PC-3 (cell line): Measurements from ENCODE around the gene CCDC201. TPM values are rescaled to one million over a fixed set of nuclear protein-coding genes. Genes with fewer than 3 reads are reported as not detected.
"Not testable (repeated sequence)": the region's sequence is repeated elsewhere in the genome, so short reads cannot be mapped to it uniquely, and the experiment has no call there.

ENCODE experiments used
- ATAC-seq: fragments of 200-7000 bp; cut with Tn5 transposase; 2 replicates; pipeline ENCODE4 v1.9.1; 2020; ENCODE audit warnings: mild to moderate bottlenecking, moderate library complexity
- BruUV-seq: library from RNA; stranded (reverse); fragments of 400-500 nt; replicated peaks from 2 replicates; lab custom pipeline; 2021; lab: Mats Ljungman, UMichigan
- CTCF ChIA-PET: fragments of 300-600 bp; sonication (Branson Sonifier 250); formaldehyde crosslinking; loops from one replicate; lab custom pipeline; 2022; ENCODE audit warnings: antibody characterized with exemption; lab: Charles Lee
- POLR2A ChIA-PET: fragments of 300-600 bp; sonication (Branson Sonifier 250); formaldehyde crosslinking; loops from one replicate; lab custom pipeline; 2022; ENCODE audit warnings: antibody characterized with exemption; ENCODE audit not compliant: unreplicated experiment; lab: Charles Lee
- DNase-seq: peaks from one replicate; pipeline ENCODE4 v3.0.0-alpha.2; 2015
- H2AFZ ChIP-seq: fragments of 300-600 bp; sonication (generic); 2 replicates; pipeline ENCODE4 v1.6.0; 2016; ENCODE audit warnings: antibody characterized with exemption, low read length
- H3F3A ChIP-seq: fragments of 300-600 bp; sonication (generic); one replicate; pipeline ENCODE4 v1.6.0; 2017; ENCODE audit warnings: antibody characterized with exemption, low read length, control low read depth, mild to moderate bottlenecking; ENCODE audit not compliant: unreplicated experiment
- H3K27ac ChIP-seq: fragments of 300-600 bp; sonication (generic); 2 replicates; pipeline ENCODE4 v1.5.1; 2016; ENCODE audit warnings: mild to moderate bottlenecking, low read length
- H3K27me3 ChIP-seq: fragments of 300-600 bp; sonication (generic); 2 replicates; pipeline ENCODE4 v1.6.1; 2016; ENCODE audit warnings: low read length, mixed read lengths
- H3K36me3 ChIP-seq: fragments of 300-600 bp; sonication (generic); 2 replicates; pipeline ENCODE4 v1.6.1; 2016; ENCODE audit warnings: low read depth, mixed run types, low read length, mixed read lengths
- H3K4me1 ChIP-seq: fragments of 300-600 bp; sonication (generic); 2 replicates; pipeline ENCODE4 v1.5.1; 2016; ENCODE audit warnings: low read length; ENCODE audit not compliant: insufficient read depth
- H3K4me2 ChIP-seq: fragments of 300-600 bp; sonication (generic); 2 replicates; pipeline ENCODE4 v1.6.0; 2016; ENCODE audit warnings: low read length
- H3K4me3 ChIP-seq: fragments of 300-600 bp; sonication (generic); 2 replicates; pipeline ENCODE4 v1.5.1; 2016; ENCODE audit warnings: mild to moderate bottlenecking, low read length, mixed read lengths
- H3K79me2 ChIP-seq: fragments of 300-600 bp; sonication (generic); 2 replicates; pipeline ENCODE4 v1.6.1; 2017; ENCODE audit warnings: low read length, mixed read lengths
- H3K9ac ChIP-seq: fragments of 300-600 bp; sonication (generic); 2 replicates; pipeline ENCODE4 v1.6.0; 2016; ENCODE audit warnings: mild to moderate bottlenecking, low read length
- H3K9me2 ChIP-seq: fragments of 300-600 bp; sonication (generic); replicated peaks from 2 replicates; pipeline ENCODE4 v1.6.1; 2016; ENCODE audit warnings: mixed run types, low read length, mixed read lengths
- H3K9me3 ChIP-seq: fragments of 300-600 bp; sonication (generic); 2 replicates; pipeline ENCODE4 v1.6.1; 2016; ENCODE audit warnings: low read length, mixed read lengths
- H4K20me1 ChIP-seq: fragments of 300-600 bp; sonication (generic); 2 replicates; pipeline ENCODE4 v1.6.1; 2016; ENCODE audit warnings: low read length, mixed read lengths
- intact Hi-C: fragments of 100-400 bp; cut with micrococcal nuclease; formaldehyde crosslinking; loops from 2 replicates; pipeline ENCODE4 v1.9.0; 2023
- total RNA-seq: library from RNA; depleted of rRNA; stranded (reverse); fragments of >200 nt; gene quantifications from 2 replicates; pipeline ENCODE4 v1.2.3, GENCODE V29; 2014

Gene CCDC201
- total RNA-seq, 1 experiment from 2014 or later = 0.11 TPM

DNA sequence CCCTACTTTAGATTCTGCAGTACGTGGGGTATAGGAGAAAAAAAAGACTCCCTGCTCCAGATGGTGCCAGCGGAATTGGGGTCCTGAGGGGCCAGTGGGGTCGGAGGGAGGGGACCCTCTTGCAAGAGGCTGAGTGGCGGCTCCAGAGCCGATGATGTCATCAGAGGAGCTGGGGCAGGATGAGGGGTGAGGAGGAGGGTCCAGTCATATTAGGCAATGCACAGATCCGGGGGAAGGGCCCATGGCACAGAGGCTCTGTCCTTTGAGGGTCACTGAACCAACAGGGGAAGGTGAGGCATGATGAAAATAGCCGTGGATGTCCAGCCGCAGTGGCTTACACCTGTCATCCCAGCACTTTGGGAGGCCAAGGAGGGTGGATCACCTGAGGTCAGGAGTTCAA, 19.4 kb downstream of the CCDC201 start:
- H3K79me2 ChIP-seq, CTCF ChIA-PET, intact Hi-C loops, ATAC-seq, H3K4me1 ChIP-seq, H3K27me3 ChIP-seq, H3K9me2 ChIP-seq, H3K4me2 ChIP-seq, H3K9ac ChIP-seq, H3K36me3 ChIP-seq, DNase-seq, H2AFZ ChIP-seq, H3K27ac ChIP-seq, H4K20me1 ChIP-seq, POLR2A ChIA-PET, H3K9me3 ChIP-seq, BruUV-seq, H3F3A ChIP-seq, H3K4me3 ChIP-seq: not testable (repeated sequence)

DNA sequence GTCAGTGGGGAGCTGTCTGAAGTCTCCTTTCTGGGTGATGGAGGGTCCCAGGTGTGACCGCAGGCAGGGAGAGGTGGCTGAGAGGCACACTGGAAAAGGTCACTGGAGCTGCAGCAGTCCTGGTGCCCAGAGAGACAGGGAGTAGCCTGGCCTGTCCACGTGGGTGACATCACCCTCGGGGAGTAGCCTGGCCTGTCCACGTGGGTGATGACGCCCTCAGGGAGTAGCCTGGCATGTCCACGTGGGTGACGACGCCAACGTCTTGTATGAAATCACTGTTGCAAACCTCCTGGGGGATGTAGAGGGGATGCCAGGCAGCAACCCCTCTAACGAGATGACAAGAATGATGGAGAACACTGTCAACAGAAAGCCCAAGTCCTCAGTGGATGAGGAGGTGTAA, 19.9 kb downstream of the CCDC201 start:
- H3K79me2 ChIP-seq, H3K4me1 ChIP-seq, H3K9ac ChIP-seq, H2AFZ ChIP-seq, BruUV-seq, H3K9me3 ChIP-seq, intact Hi-C loops, H4K20me1 ChIP-seq, H3F3A ChIP-seq, H3K9me2 ChIP-seq, H3K36me3 ChIP-seq, ATAC-seq, CTCF ChIA-PET, H3K27ac ChIP-seq, H3K27me3 ChIP-seq, H3K4me2 ChIP-seq, H3K4me3 ChIP-seq, POLR2A ChIA-PET, DNase-seq: not testable (repeated sequence)

GRCh38 chr7:45848734-45849133, 24.1 kb downstream of the CCDC201 start:
- H3K9me3 ChIP-seq, H3F3A ChIP-seq, H3K9me2 ChIP-seq, intact Hi-C loops, H3K4me2 ChIP-seq, H3K79me2 ChIP-seq, H3K36me3 ChIP-seq, H3K9ac ChIP-seq, H3K27ac ChIP-seq, H2AFZ ChIP-seq, H4K20me1 ChIP-seq, DNase-seq, H3K4me1 ChIP-seq, POLR2A ChIA-PET, BruUV-seq, H3K27me3 ChIP-seq, ATAC-seq, CTCF ChIA-PET, H3K4me3 ChIP-seq: not testable (repeated sequence)

DNA sequence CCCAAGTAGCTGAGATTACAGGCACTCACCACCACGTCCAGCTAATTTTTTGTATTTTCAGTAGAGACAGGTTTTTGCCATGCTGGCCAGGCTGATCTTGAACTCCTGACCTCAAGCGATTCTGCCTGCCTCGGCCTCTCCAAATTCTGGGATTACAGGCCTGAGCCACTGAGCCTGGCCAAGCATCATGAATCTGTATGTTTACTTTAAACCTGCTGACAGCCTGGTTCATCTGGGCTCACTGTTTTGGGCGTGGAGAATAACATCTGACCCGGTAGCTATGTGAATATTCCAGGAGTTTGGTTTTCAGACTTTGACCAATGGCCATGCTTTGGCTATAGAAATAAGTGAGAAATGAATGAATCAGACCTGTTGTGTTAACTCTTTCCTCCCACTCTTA, 26.3 kb downstream of the CCDC201 start:
- peak; percentile 31; the same call in 1 of the 2 replicates for ATAC-seq

DNA sequence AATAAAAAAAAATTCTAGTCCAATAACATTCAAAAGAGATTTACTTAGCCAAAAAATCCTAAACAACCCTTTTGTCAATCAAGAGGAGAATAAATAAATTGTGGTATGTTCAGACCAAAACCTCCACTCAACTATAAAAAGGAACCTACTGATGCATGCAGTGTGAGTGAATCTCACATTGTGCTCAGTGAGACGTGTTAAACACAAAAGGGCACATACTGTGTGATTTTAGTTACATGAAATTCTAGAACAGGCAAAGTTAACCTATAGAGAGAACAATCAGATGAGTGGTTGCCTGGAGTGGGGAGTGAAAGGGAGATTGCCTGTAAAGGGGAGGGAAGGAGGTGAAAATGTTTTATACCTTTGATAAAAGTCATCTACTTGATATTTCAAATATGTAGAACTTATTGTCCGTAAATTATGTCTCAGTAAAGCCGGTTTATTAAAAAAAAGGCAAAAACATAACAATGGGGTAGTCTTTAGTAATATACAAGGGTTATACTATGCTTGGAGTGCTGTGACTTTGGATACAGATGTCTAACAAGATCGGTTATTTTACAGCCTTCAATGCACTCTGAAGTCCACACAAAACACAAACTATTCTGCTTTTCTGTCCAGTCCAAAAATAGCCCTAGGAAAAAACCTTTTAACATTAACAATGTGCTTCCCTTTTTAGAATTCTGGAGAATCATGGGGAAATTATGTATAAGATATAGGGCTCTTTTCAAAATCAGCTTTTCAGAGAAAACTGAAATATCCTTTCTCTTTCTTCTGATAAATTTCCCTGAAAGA, 30.8 kb downstream of the CCDC201 start:
- POLR2A ChIA-PET, ATAC-seq, CTCF ChIA-PET: not testable (repeated sequence)

More for the DNA sequence above, 26.3 kb downstream of the CCDC201 start:
- CTCF ChIA-PET, POLR2A ChIA-PET, H3K27me3 ChIP-seq, H3K36me3 ChIP-seq, H2AFZ ChIP-seq, H3K27ac ChIP-seq, H3K79me2 ChIP-seq, intact Hi-C loops, H3K4me3 ChIP-seq, H3K4me2 ChIP-seq, H4K20me1 ChIP-seq, H3K9ac ChIP-seq, H3K4me1 ChIP-seq, BruUV-seq, H3K9me3 ChIP-seq, H3F3A ChIP-seq, H3K9me2 ChIP-seq: not testable (repeated sequence)
- peak; percentile 20 for DNase-seq

DNA sequence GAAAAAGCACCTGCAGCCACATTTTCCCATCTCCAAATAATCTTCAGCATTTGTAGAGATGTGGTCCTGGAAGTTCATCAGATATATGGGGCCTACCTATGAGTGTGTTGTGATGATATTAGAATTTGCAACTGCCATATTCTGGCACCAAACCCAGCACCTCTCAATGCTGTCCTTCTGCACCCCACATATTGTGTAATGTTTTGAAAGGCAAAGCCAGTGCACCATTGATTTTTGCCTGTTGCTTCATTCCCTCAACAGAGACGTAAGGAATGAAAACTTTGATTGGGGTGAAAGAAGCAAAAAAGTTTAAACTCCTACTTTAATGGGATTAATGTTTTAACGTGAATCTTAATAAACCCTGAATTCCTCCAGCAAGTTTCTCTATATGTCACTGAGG, 34.0 kb downstream of the CCDC201 start:
- POLR2A ChIA-PET, ATAC-seq, CTCF ChIA-PET: not testable (repeated sequence)

More for the DNA sequence above, 30.8 kb downstream of the CCDC201 start:
- H3K4me2 ChIP-seq, H3K27me3 ChIP-seq, H3K9me3 ChIP-seq, BruUV-seq, H3K36me3 ChIP-seq, intact Hi-C loops, H3K9me2 ChIP-seq, H3K27ac ChIP-seq, H3K79me2 ChIP-seq, H2AFZ ChIP-seq, H3K4me3 ChIP-seq, H3K9ac ChIP-seq, H3K4me1 ChIP-seq, H3F3A ChIP-seq, H4K20me1 ChIP-seq, DNase-seq: not testable (repeated sequence)

More for the DNA sequence above, 34.0 kb downstream of the CCDC201 start:
- H3K27ac ChIP-seq, H3F3A ChIP-seq, H3K9me3 ChIP-seq, BruUV-seq, H3K9me2 ChIP-seq, H2AFZ ChIP-seq, H3K4me2 ChIP-seq, intact Hi-C loops, H3K4me3 ChIP-seq, DNase-seq, H3K4me1 ChIP-seq, H3K36me3 ChIP-seq, H3K9ac ChIP-seq, H4K20me1 ChIP-seq, H3K79me2 ChIP-seq, H3K27me3 ChIP-seq: not testable (repeated sequence)
